Loucy (cell line): ENCODE measurements around the gene CDK11A.

Experiments
- H2AFZ ChIP-seq: fragments of 200-600 bp; sonication (generic); 2 replicates; pipeline ENCODE4 v1.6.0; 2016; ENCODE audit warnings: antibody characterized with exemption, mild to moderate bottlenecking, low read length, moderate library complexity
- H3F3A ChIP-seq: fragments of 200-600 bp; 2 replicates; pipeline ENCODE4 v1.6.0; 2016; ENCODE audit warnings: antibody characterized with exemption, low read depth, mild to moderate bottlenecking
- H3K27me3 ChIP-seq: fragments of 200-600 bp; sonication (generic); 2 replicates; pipeline ENCODE4 v1.6.1; 2014; ENCODE audit warnings: low read length, mild to moderate bottlenecking; ENCODE audit not compliant: insufficient read depth, poor library complexity, severe bottlenecking
- H3K36me3 ChIP-seq: fragments of 200-600 bp; sonication (generic); 2 replicates; pipeline ENCODE4 v1.6.1; 2016; ENCODE audit warnings: low read length; ENCODE audit not compliant: insufficient read depth
- H3K4me1 ChIP-seq: fragments of 200-600 bp; sonication (generic); 2 replicates; pipeline ENCODE4 v1.5.1; 2014; ENCODE audit warnings: low read length, mild to moderate bottlenecking; ENCODE audit not compliant: insufficient read depth, poor library complexity, severe bottlenecking
- H3K4me2 ChIP-seq: fragments of 200-600 bp; sonication (generic); 2 replicates; pipeline ENCODE4 v1.6.0; 2014; ENCODE audit warnings: antibody characterized with exemption, low read length, low read depth, mild to moderate bottlenecking; ENCODE audit not compliant: poor library complexity, severe bottlenecking
- H3K4me3 ChIP-seq: fragments of 200-600 bp; sonication (generic); 2 replicates; pipeline ENCODE4 v1.5.1; 2014; ENCODE audit warnings: low read length, mild to moderate bottlenecking, mixed read lengths; ENCODE audit not compliant: poor library complexity, severe bottlenecking
- H3K79me2 ChIP-seq: fragments of 200-600 bp; sonication (generic); 2 replicates; pipeline ENCODE4 v1.6.1; 2014; ENCODE audit warnings: low read length; ENCODE audit not compliant: insufficient read depth
- H3K9ac ChIP-seq: fragments of 200-600 bp; sonication (generic); 2 replicates; pipeline ENCODE4 v1.6.0; 2014; ENCODE audit warnings: mild to moderate bottlenecking, low read depth, low read length, moderate library complexity; ENCODE audit not compliant: poor library complexity, severe bottlenecking
- H3K9me2 ChIP-seq: fragments of 200-600 bp; sonication (generic); replicated peaks from 2 replicates; pipeline ENCODE4 v1.6.1; 2016; ENCODE audit warnings: low read depth, low read length, mixed read lengths
- H3K9me3 ChIP-seq: fragments of 200-600 bp; sonication (generic); 2 replicates; pipeline ENCODE4 v1.6.1; 2014; ENCODE audit warnings: mild to moderate bottlenecking, antibody characterized with exemption, low read length, low read depth; ENCODE audit not compliant: insufficient read depth
- H4K20me1 ChIP-seq: fragments of 200-600 bp; sonication (generic); 2 replicates; pipeline ENCODE4 v1.6.0; 2014; ENCODE audit warnings: antibody characterized with exemption, low read length, mild to moderate bottlenecking; ENCODE audit not compliant: insufficient read depth, poor library complexity, severe bottlenecking
- CTCF ChIP-seq: fragments of 200-600 bp; sonication (generic); conservative IDR thresholded peaks from 2 replicates; pipeline ENCODE4 v1.5.1; 2014; ENCODE audit warnings: mild to moderate bottlenecking, antibody characterized with exemption, low read length
- EZH2phosphoT487 ChIP-seq: fragments of 200-600 bp; IDR thresholded peaks from 2 replicates; pipeline ENCODE4 v1.6.1; 2018; ENCODE audit warnings: antibody characterized with exemption, mild to moderate bottlenecking, moderate library complexity, borderline replicate concordance

CDK11A gene

GRCh38 chr1:1669468-1670440 lies 54.4 kb downstream of the CDK11A start:
- no peaks in the 10 kb centered on the region for H3K79me2 ChIP-seq
- TF ChIP-seq CTCF (no peak), EZH2phosphoT487 (no peak)
- H4K20me1 ChIP-seq, result no peaks in the 10 kb centered on the region
- no peaks in the 10 kb centered on the region for H3K27me3 ChIP-seq
- no peaks in the 10 kb centered on the region for H3K4me1 ChIP-seq
- no peaks in the 10 kb centered on the region for H3F3A ChIP-seq
- H3K36me3 ChIP-seq, result peaks cover 32% of the 10 kb centered on the region; the same call in 1 of the 2 replicates
- H3K4me2 ChIP-seq, result no peak overlapping the region
- no peak overlapping the region for H3K9ac ChIP-seq
- H3K4me3 ChIP-seq, result no peak overlapping the region
- no peak overlapping the region for H2AFZ ChIP-seq
- no peaks in the 10 kb centered on the region for H3K9me2 ChIP-seq
- no peaks in the 10 kb centered on the region for H3K9me3 ChIP-seq

DNA sequence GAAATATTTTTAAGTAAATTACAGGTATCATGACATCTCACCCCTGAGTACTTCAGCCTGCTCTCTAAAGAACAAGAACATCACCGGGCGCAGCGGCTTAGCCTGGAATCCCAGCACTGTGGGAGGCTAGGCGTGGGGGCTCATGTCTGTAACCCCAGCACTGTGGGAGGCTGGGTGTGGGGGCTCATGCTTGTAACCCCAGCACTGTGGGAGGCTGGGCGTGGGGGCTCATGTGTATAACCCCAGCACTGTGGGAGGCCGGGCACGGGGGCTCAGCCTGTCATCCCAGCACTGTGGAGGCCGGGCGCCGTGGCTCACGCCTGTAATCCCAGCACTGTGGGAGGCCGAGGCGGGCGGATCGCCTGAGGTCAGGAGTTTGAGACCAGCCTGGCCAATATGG lies 57.6 kb downstream of the CDK11A start:
- H3K9me3 ChIP-seq, result no peaks in the 10 kb centered on the region
- H2AFZ ChIP-seq, result no peak overlapping the region
- H3K4me3 ChIP-seq, result no peak overlapping the region
- no peaks in the 10 kb centered on the region for H3K79me2 ChIP-seq
- H3K4me2 ChIP-seq, result no peak overlapping the region
- no peaks in the 10 kb centered on the region for H4K20me1 ChIP-seq
- no peak for TF ChIP-seq EZH2phosphoT487
- TF ChIP-seq CTCF, result no peak
- no peaks in the 10 kb centered on the region for H3K9me2 ChIP-seq
- peaks cover 22% of the 10 kb centered on the region; the same call in 1 of the 2 replicates for H3K36me3 ChIP-seq
- H3K4me1 ChIP-seq, result no peaks in the 10 kb centered on the region
- no peaks in the 10 kb centered on the region for H3F3A ChIP-seq
- no peak overlapping the region for H3K9ac ChIP-seq
- no peaks in the 10 kb centered on the region for H3K27me3 ChIP-seq

GRCh38 chr1:1665815-1666251 lies 58.3 kb downstream of the CDK11A start:
- no peaks in the 10 kb centered on the region for H3K27me3 ChIP-seq
- no peak overlapping the region for H2AFZ ChIP-seq
- no peak overlapping the region for H3K9ac ChIP-seq
- TF ChIP-seq CTCF (peak; percentile 67), EZH2phosphoT487 (no peak)
- H3K4me2 ChIP-seq, result no peak overlapping the region
- no peaks in the 10 kb centered on the region for H4K20me1 ChIP-seq
- no peaks in the 10 kb centered on the region for H3K4me1 ChIP-seq
- no peaks in the 10 kb centered on the region for H3K9me2 ChIP-seq
- H3K79me2 ChIP-seq, result no peaks in the 10 kb centered on the region
- no peaks in the 10 kb centered on the region for H3F3A ChIP-seq
- H3K9me3 ChIP-seq, result no peaks in the 10 kb centered on the region
- H3K4me3 ChIP-seq, result no peak overlapping the region
- peaks cover 16% of the 10 kb centered on the region; the same call in 1 of the 2 replicates for H3K36me3 ChIP-seq
